Right lobe of liver (tissue), 6 donors: ENCODE results near the gene MYF6. TPM values are rescaled to one million over a fixed set of nuclear protein-coding genes. Genes with fewer than 3 reads are reported as not detected.

Source experiments
- ATAC-seq, 4 donors: fragments of 200-7000 bp; cut with Tn5 transposase; one replicate each; pipeline ENCODE4 v1.9.1; 2020; ENCODE audit warnings: mild to moderate bottlenecking in 4 of 4, moderate library complexity in 4 of 4
- DNase-seq, 3 donors: peaks; one replicate each; pipeline ENCODE4 v3.0.0-alpha.2; 2020
- H3K27ac ChIP-seq, 3 donors: fragments of 200-600 bp; one replicate each; pipeline ENCODE4 v1.8.0; 2022
- H3K27me3 ChIP-seq, 2 donors: fragments of 200-600 bp; one replicate each; pipeline ENCODE4 v1.8.0; 2022
- H3K36me3 ChIP-seq, 4 donors: fragments of 200-600 bp; sonication (generic) in 1 of 4; one replicate each; pipeline versions ENCODE4 v1.5.1 to v1.8.0; 2017 to 2022; ENCODE audit warnings: control low read depth in 1 of 4
- H3K4me1 ChIP-seq, 4 donors: fragments of 200-600 bp; sonication (generic) in 1 of 4; one replicate each; pipeline versions ENCODE4 v1.5.1 to v1.8.0; 2017 to 2022; ENCODE audit warnings: control low read depth in 1 of 4
- H3K4me3 ChIP-seq, 3 donors: fragments of 200-600 bp; one replicate each; pipeline ENCODE4 v1.8.0; 2022
- H3K9me3 ChIP-seq, 4 donors: fragments of 200-600 bp; sonication (generic) in 1 of 4; one replicate each; pipeline versions ENCODE4 v1.5.1 to v1.8.0; 2017 to 2022; ENCODE audit warnings: control low read depth in 1 of 4
- CTCF ChIP-seq, 4 donors: fragments of 200-600 bp in 3 of 4; fragments of 450-650 bp in 1 of 4; IDR thresholded peaks; one replicate each; pipeline versions ENCODE4 v1.5.1 to v1.8.0; 2016 to 2022; ENCODE audit warnings: antibody characterized with exemption in 4 of 4, mild to moderate bottlenecking in 2 of 4
- POLR2A ChIP-seq: fragments of 450-650 bp; IDR thresholded peaks from one replicate; pipeline ENCODE4 v1.6.1; 2017; ENCODE audit warnings: antibody characterized with exemption, mild to moderate bottlenecking
- WGBS: methylation state at CpG from one replicate; pipeline ENCODE4 v1.1.6; 2018; ENCODE audit warnings: low coverage, low lambda C conversion rate; ENCODE audit not compliant: insufficient coverage; ENCODE audit errors: missing lambda C conversion rate; 5-methylcytosine and 5-hydroxymethylcytosine counted together
- intact Hi-C, 2 donors: fragments of 100-400 bp; cut with DNase I; formaldehyde crosslinking; loops; one replicate each; pipeline versions ENCODE4 v1.11.2 to v1.14.1; 2022
- total RNA-seq, 6 experiments: library from RNA; depleted of rRNA in 2 of 6; stranded (reverse); fragments of >200 nt in 2 of 6; fragmentation: NEBNext Ultra II Directional in 3 of 6; extraction: Animal tissue kit (Norgen Biotek cat#: 25700) in 3 of 6; gene quantifications; one replicate each; pipeline versions ENCODE4 v1.1.0 to v1.2.4, GENCODE V29; 2016 to 2023
- donor health status: DM: no; HTN: yes; CAD: no.
- donor health status: DM: no; HTN: no; CAD: no.
- donor health status: DM: no; HTN: no; CAD: no.
- donor health status: DM: no; HTN: yes; CAD: no.
- donor health status: DM: no; HTN: yes; CAD: no.

The MYF6 gene
- total RNA-seq, 6 experiments from 2014 or later: 0.18 to 2.2 TPM; not detected in 4

- no peaks in the 10 kb centered on the region for H3K27me3 ChIP-seq
- no peak overlapping the region for H3K4me3 ChIP-seq
- ATAC-seq (no peak), DNase-seq (no peak)
- 47% methylated on average over 10 of the region's 10 CpGs for WGBS
- no peaks in the 10 kb centered on the region for H3K4me1 ChIP-seq
- H3K9me3 ChIP-seq: no peaks in the 10 kb centered on the region
- TF ChIP-seq CTCF (IDR thresholded peaks at IDR 0.05) (no peak), POLR2A (no peak)
- intact Hi-C loops: no loop called here
- no peaks in the 10 kb centered on the region for H3K36me3 ChIP-seq
- H3K27ac ChIP-seq: no peak overlapping the region
Observed at GRCh38 chr12:80715713-80716249, 8.3 kb downstream of the MYF6 start.

GRCh38 chr12:80716696-80717469 lies 9.4 kb downstream of the MYF6 start, which contains the start of gene MYF5:
TSS of gene MYF5 (plus strand) at chr12:80716912. CDS start at chr12:80717064, 152 bp downstream.
- intact Hi-C loops: no loop called here
- 40% methylated on average over 27 of the region's 45 CpGs for WGBS
- Histone ChIP-seq H3K27ac (no peak within 1 kb of the TSS), H3K27me3 (no peaks in the 10 kb centered on the region), H3K36me3 (no peaks in the 10 kb centered on the region), H3K9me3 (no peaks in the 10 kb centered on the region), H3K4me1 (no peaks in the 10 kb centered on the region), H3K4me3 (no peak within 1 kb of the TSS)
- DNase-seq: no peak
- no peak for ATAC-seq
- TF ChIP-seq CTCF (IDR thresholded peaks at IDR 0.05) (no peak), POLR2A (no peak)

GRCh38 chr12:80717856-80718255 lies 10.4 kb downstream of the MYF6 start:
- TF ChIP-seq CTCF (IDR thresholded peaks at IDR 0.05) (no peak), POLR2A (no peak)
- WGBS: 73% methylated on average over 4 of the region's 4 CpGs

GRCh38 chr12:80720516-80720915 lies 13.1 kb downstream of the MYF6 start:
- WGBS: 80% methylated on average over 1 of the region's 1 CpG
- Histone ChIP-seq H3K36me3 (no peaks in the 10 kb centered on the region), H3K27me3 (no peaks in the 10 kb centered on the region), H3K27ac (no peak overlapping the region), H3K4me3 (no peak overlapping the region), H3K9me3 (no peaks in the 10 kb centered on the region), H3K4me1 (no peaks in the 10 kb centered on the region)
- DNase-seq (no peak), ATAC-seq (no peak)
- TF ChIP-seq CTCF (IDR thresholded peaks at IDR 0.05): no peak
- no peak for TF ChIP-seq POLR2A
- intact Hi-C loops: no loop called here

More at GRCh38 chr12:80717856-80718255, 10.4 kb downstream of the MYF6 start:
- no peak for ATAC-seq
- Histone ChIP-seq H3K4me1 (no peaks in the 10 kb centered on the region), H3K27me3 (no peaks in the 10 kb centered on the region), H3K27ac (no peak overlapping the region), H3K4me3 (no peak overlapping the region), H3K9me3 (no peaks in the 10 kb centered on the region), H3K36me3 (no peaks in the 10 kb centered on the region)
- DNase-seq: no peak
- intact Hi-C loops: no loop called here
